GM20431 (cell line): ENCODE data around the gene RARG.
"Not testable (repeated sequence)": the region's sequence is repeated elsewhere in the genome, so short reads cannot be mapped to it uniquely, and the experiment has no call there.

Experiments used
- in situ Hi-C: fragments of 300-500 bp; cut with MseI, MboI; formaldehyde crosslinking; loops from one replicate; pipeline ENCODE4 v1.15.0; 2020; ENCODE audit warnings: low sequenced_read_pairs; ENCODE audit not compliant: unreplicated experiment

RARG gene

DNA sequence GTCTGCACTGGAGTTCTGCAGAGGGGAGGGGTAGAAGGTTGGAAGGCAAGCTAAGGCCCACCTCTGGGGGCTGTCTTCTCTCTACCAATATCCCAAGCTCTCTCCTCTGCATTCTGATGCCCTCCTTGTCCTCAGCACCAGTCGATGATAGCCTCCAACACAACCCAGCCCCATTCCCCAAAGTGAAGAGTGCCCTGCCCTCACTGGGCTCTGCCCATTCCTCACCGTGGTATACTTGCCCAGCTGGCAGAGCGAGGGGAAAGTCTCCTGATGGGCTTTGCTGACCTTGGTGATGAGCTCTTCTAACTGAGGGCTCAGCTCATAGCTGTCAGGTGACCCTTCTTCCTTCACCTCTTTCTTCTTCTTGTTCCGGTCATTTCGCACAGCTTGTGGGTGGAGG, 17.8 kb downstream of the RARG start:
- in situ Hi-C loops = loop anchor here (5.0 kb wide), 1 partner anchor 73 kb away; no protein-coding TSS in a partner anchor

DNA sequence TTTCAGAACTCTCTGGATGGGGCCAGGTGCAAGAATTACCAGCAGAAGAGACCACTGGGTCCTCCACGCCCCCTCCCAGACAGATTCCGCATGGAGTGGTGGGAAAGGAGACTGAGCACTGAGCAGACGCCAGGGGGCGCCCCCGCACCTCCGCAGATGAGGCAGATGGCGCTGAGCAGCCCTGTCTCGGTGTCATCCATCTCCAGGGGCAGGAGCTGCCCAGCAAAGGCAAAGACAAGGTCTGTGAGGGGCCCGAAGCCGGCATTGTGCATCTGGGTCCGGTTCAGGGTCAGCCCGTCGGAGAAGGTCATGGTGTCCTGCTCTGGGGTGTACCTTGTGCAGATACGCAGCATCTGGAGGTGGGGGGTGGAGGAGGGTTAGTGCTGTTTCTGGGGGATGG, 18.7 kb downstream of the RARG start:
- in situ Hi-C loops = loop anchor here (5.0 kb wide), 1 partner anchor 74 kb away; no protein-coding TSS in a partner anchor

DNA sequence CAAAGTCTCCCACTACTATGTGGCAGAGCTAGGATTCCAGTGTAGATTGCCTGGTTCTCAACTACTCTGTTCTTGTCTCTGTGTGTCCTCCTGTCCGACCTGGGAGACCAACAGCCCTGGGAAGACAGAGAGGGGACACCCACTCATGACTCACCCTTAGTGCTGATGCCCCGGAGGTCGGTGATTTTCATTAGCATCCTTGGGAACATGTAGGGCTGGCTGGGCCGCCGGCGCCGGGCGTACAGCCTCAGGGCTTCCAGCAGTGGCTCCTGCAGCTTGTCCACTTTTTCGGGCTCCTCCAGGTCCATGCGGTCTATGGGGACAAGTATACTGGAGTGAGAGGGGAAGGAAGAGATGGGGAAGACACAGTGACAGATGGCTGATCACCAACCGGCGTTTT, 19.1 kb downstream of the RARG start:
- in situ Hi-C loops = loop anchor here (5.0 kb wide), 1 partner anchor 74 kb away; no protein-coding TSS in a partner anchor

DNA sequence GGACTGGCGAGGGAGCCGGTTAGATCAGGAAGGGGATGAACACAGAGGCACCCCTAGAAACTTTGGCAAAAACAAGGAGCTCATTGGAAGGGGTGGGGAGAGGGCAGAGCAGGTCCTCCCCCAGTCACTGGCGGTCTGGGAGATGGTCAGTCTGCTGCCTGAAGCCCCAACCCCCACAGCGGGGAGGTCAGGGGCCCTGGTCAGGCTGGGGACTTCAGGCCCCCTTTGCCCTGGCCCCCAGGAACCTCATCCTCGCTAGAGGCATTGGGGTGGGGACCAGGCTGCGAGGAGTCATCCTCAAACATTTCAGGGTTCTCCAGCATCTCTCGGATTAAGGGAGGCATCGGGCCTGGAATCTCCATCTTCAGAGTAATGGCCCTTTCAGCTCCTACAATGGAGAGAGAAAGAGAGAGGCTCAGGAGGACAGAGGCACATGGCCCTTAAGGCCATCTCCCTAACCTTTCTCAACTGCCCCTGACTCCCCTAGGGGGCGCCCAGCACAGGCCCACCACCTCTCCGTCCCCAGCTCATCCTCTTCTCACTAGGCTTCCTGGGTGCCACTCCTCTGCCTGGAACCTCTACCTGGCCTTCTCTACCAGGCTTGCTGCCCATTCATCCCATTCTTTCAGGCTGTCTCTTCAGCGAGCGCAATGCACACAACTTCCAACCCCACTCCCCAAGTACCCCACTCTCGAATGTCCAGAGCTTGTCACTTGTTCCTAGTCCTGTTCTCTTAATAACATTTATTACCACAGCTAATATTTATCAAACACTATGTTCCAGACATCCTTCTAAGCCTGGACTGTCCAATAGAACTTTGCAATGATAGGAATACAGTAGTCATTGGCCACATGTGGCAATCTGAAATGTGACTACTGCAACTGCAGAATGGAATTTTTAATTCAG, 20.3 kb downstream of the RARG start:
- in situ Hi-C loops = loop anchor here (5.0 kb wide), 1 partner anchor 76 kb away; no protein-coding TSS in a partner anchor

DNA sequence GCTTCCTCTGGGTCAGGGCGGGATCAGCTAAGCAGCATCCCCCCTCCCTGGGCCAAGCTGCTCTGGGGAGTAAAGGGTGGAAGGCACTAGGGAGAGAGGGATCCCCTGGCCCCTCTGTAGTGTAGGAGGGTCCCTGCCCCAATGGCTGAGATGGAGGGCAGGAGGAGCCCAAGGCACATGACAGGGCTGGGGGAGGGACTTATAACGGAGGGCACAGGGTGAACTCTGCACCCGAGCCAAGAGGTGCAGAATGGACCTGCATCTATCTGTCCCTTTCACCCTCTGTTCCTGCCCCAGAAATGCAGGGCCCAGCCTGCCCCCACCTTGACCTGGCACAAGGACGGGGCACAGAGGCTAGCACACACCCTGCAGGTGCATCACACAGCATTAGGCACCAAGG, 21.2 kb downstream of the RARG start:
- in situ Hi-C loops = loop anchor here (5.0 kb wide), 1 partner anchor 76 kb away; no protein-coding TSS in a partner anchor

DNA sequence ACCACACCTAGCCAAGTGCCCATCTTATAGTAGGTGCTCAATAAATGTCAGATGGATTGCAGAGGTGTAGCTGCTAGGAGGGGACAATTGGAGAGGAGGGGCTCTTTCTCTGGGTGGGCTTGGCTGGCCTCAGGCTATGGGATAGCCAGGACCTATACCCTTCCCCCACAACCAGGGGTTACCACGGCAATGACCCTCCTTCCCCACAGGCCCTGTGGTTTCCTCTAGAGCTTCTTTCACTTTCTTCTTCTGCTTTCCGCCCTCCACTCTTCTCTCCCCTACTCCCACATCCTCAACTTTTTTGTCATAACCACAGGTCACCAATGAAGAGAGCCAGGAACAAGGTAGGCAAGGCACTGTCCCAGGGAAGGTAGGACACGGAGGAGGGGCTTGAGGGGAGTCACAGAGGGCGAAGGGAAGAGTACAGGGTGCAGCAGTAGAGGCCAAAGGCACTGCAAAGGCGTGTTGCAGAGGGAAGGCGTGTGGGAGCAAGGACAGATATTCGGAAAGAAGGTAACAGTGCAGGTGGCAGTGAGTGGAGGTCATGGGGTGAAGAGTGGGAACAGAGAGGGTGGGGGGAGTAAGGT, 23.0 kb downstream of the RARG start:
- in situ Hi-C loops = no loop called here

DNA sequence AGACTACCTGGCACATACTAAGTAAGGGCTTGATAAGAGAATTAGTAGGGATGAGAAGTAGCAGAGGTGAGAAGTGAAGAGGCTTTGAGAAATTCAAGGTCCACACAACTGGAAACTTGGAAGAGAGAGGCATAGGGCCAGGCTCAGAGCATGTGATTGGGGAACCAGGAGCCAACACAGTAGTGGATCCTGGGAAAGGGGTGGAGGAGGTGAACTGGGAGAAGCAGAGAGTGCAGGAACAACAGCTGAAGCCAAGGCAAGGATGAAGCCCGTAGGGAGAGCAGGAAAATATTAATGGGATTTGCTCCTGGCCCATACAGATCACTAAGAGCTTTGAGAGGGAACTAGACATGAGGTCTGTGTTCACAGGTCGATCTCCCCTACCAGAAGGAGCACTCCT, 23.6 kb downstream of the RARG start:
- in situ Hi-C loops = no loop called here

DNA sequence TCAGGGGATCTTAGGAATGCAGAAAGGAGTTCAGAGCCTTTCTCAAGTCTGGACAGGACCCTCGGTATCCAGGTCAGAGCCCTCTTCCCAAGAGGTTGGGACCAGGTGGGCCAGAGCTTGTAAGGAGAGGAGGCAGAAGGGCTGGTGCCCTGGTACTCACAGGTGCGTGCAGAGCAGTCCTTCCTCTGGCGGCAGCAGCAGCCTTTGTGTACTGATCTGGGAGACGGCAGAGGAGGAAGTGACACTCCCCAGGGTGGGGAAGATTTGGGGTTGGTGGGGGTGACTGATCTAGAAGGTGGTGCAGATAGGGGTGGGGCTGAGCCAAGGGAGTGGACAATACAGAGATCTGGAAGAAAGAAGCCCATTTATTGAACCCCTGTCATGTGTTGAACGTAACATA, 25.0 kb downstream of the RARG start, which contains the start of gene ITGB7:
Gene ITGB7 (minus strand): TSS at position 210 of the 400 bp plus-strand sequence. CDS start 6,808 bp downstream, outside the sequence.
- in situ Hi-C loops = no loop called here

DNA sequence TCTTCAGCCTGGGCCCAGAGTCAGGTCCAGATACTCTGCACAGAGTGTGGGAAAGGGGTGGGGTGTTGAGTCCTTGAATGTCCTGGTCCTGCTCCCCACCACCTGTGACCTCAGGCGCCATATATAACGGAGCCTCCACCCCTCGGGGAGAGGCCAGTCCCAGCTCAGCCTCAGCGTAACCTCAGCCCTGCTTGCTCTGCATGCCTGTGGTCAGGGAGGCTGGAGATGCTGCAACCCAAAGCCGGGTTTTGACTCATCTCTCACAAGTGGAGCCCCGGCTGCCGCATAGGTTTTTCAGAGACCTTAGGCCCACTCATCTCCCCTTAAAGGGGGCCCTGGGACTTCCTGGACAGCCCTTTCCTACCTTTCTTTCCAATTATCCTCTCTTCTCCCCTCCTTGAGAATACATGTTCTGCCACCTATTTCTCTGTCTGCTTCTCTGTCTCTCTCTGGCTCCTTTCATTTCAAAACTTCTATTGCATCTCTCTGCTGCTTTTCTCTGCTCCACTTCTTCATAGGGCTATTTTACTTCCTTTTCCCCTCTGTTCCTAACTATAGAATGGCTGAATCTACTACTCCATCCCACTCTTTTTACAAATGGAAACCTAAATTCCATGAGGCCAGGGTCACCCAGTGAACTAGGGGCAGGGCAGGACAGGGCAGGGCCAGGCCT, 26.1 kb downstream of the RARG start:
- in situ Hi-C loops = no loop called here

DNA sequence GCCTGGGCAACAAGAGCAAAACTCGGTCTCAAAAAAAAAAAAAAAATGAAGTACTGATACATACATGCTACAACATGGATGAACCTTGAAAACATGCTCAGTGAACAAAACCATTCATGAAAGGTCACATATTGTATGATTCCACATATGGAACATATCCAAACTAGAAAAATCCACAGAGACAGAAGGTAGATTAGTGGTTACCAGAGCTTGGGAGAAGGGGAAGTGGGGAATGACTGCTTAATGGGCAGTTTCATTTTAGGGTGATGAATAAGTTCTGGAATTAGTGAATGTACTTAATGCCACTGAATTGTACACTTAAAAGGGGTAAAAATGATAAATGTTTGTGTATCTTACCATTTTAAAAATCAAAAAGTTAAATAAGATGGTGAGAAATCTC, 27.7 kb downstream of the RARG start:
- in situ Hi-C loops = no loop called here

DNA sequence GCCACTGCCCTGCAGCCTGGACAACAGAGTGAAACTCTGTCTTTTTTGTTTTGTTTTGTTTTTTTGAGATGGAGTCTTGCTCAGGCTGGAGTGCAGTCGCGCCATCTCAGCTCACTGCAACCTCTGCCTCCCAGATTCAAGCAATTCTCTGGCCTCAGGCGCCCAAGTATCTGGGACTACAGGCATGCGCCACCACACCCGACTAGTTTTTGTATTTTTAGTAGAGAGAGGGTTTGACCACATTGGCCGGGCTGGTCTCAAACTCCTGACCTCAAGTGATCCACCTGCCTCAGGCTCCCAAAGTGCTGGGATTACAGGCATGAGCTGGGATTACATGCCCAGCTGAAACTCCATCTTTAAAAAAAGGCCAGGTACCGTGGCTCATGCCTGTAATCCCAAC, 29.7 kb downstream of the RARG start:
- in situ Hi-C loops = not testable (repeated sequence)

DNA sequence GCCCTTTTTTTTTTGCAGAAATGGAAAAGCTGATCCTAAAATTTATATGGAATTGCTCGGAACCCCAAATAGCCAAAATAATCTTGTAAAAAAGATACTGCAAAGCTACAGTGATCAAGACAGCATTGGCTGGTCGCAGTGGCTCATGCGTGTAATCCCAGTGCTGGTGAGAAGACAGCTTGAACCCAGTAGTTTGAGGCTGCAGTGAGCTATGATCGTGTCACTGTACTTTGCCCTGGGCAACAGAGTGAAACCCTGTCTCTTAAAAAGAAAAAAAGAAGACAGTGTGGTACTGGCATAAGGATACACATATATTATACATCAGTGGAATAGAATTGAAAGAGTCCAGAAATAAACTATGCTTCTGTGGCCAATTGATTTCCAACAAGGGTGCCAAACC, 30.4 kb downstream of the RARG start:
- in situ Hi-C loops = no loop called here

DNA sequence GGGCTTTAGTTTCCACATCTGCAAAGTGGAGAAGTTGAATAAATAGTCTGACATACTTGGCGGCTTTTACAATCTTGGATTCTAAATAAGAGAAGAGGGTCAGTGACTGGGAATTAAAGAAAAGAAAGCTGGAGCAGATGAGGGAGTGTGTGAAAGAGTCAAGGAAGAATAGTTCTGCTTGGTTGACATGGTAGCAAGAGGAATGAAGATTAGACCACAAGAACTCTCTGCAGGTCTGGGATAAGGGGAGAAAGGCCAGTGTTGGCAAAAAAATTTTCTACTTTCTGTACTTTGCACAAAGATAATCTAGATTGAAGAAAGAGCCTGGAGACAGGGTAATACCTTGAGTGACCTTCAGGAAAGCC, 30.9 kb downstream of the RARG start:
- in situ Hi-C loops = no loop called here

DNA sequence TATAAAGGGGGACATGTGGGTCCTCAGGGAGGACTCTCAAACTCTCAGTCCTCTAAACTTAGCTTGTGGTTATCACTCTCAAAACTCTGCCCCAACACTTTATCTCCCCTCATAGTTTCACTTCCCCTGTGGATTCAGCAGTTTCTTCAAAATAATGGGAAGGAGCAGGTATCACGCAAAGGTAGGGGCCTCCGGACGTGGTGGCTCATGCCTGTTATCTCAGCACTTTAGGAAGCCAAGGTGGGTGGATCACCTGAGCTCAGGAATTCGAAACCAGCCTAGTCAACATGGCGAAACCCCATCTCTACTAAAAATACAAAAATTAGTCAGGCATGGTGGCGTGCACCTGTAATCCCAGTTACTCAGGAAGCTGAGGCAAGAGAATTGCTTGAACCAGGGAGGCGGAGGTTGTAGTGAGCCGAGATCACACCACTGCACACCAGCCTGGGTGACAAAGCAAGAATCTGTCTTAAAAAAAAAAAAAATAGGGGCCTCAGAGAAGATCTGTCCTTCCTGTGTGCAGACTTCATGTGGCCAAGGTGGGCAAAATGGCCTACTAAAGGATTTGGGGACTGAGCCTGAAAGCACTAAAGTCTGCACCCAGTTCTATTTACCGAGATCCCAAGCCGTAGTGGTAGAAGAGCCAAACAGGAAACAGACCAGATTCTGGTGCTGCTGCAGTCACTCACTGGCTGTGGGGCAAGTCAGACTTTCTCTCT, 31.4 kb downstream of the RARG start:
- in situ Hi-C loops = no loop called here

DNA sequence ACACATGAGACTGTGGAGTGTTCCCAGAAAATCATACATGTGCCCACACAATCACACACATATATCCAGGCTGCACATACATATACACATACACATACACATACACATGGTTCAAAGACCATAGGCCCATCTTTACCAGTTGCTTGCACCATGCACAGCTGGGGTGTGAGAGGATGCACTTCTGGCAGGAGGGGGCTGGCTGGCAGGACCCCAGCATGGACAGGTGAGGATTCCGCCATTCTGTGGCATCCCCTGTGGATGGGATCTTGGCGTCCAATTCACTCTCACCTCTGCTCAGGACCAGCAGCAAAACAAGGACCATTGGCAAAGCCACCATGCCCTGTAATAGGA, 31.9 kb downstream of the RARG start:
- in situ Hi-C loops = no loop called here

DNA sequence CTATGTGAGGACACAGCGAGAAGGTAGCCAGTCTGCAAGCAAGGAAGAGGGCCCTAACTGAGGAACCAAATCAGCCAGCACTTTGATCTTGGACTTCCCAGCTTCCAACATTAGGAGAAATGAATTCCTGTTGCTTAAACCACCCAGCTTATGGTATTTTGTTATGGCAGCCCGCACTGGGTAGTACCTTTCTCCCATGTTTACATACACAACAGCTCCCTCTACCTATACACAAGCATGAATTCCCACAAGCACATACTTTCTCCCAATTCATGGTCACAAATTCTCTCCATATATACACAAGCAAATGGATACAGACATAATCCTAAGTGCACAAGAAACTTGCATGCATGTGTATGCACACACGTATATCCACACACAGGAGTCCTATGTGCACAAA, 32.3 kb downstream of the RARG start:
- in situ Hi-C loops = no loop called here

DNA sequence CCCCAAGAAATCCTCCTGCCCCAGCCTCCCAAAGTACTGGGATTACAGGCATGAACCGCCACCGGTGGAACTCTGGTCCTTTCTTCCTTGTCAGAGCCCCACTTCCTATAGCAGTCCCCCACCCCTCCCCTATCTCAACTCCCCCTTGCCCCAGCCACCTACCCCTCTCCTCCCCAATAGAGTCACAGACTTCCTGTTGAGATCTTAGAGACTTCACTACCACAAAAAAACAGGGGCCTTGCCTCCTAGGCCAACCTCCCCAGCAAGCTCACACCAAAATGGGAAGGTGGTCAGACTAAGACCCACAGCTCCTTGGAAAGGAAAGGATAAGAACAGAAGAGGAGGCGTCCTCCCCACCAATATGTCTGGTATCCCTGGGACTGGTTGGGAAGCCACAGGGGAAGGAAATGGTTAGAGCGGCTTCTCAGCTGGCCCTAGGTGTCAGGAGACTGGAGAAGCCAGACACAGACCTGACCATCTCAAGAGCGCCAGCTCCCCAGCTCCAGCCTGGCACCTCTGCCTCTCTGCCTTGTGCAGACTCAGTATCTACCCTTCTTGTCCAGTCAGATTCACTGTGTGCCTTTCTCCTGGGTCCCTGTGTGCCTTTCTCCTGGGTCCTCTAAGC, 33.4 kb downstream of the RARG start:
- in situ Hi-C loops = no loop called here

DNA sequence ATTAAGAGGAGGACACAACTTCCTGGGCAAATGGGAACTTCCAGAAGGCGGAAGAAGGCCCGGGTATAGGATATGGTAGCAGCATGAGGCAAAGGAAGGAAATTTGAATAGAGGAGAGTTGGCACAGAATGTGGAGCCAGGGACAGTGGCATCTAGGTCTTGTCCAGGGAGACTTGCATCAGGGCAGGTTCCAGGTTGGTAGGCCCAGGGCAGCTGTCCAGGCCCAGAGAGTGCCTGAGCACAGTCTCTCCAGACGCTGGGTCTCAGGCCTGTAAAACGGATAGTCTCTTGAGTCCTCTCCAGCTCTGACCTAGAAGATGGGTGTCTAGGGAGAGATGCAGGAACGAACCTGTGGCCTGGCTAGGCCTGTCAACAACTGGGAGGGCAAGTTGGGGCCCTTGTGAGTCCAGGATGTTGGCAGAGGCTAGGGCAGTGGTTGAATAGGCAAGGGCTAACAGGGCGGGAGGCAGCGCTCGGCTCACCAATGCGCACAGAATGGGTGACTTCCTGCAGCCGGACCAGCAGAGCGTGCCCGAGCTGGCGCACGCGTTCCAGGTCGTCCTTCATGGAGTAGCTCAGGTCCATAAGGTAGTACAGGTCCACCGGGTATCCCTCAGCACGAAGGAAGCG, 34.9 kb downstream of the RARG start:
- in situ Hi-C loops = no loop called here

DNA sequence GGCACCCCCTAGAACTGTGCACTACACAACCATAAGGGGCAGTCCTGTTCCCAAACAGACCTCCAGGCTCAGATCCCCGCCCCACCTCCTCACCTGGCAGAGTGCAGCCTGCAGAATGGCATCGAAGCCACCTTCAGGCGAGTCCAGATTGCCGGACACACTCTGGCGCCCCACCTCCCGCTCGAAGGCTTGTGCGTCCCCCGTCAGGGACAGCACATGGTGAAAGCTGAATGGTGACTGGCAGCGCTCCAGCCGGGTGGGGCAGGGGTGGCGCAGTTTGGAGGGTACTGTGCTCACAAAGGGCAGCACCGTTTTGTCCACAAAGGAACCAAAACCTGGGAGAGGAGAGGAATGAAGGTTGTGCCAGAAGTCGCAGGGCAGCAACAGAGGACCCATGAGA, 35.5 kb downstream of the RARG start:
- in situ Hi-C loops = no loop called here
